Hematopoietic multipotent progenitor cell treated with erythropoietin and hydrocortisone succinate and interleukin-3 and kit ligand, for 6 days (in vitro differentiated cells): ENCODE data around the gene SPATA7.
A peak's percentile ranks its signal among the peaks of the same experiment; 100 is the strongest.

Experiments used
- DNase-seq: peaks from one replicate; pipeline ENCODE4 v3.0.0-alpha.2; 2015

Gene SPATA7

DNA sequence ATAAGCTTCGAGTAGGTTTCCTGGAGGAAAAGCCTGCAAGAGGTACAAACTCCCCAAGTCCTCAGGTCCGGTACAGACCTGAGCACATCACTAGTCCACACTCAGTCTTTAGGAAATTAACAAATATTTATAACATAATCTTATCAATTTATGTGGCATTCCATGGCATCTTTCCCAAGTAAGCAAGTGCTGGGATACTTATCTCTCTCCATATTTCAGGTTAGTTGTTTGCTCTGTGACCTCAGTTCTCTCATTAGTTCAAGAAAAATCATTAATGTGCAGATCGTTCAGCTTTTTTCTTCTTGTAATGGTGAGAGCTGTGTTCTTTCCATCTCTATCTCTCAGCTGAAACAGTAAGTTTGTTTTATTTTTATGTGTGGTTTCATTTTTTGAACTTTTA lies 34.7 kb downstream of the SPATA7 start:
- DNase-seq, result no peak

DNA sequence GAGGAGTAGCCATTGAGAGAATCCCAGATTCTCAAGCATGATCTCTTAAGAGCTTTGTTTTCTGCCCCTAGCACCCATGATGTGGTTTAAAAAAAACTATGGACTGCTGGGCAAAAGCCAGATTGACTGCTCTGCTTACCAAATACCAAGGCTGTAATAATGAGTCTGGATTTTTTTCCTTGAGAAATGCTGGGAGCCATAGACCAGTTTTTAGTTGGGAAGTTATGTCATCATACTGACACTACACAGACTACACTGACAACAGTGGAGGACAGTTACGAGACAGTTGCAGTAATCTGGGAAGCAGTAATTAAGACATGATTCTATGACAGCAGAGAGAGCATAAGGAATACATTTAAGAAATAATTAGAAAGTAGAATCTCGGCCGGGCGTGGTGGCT lies 35.8 kb downstream of the SPATA7 start:
- no peak for DNase-seq

DNA sequence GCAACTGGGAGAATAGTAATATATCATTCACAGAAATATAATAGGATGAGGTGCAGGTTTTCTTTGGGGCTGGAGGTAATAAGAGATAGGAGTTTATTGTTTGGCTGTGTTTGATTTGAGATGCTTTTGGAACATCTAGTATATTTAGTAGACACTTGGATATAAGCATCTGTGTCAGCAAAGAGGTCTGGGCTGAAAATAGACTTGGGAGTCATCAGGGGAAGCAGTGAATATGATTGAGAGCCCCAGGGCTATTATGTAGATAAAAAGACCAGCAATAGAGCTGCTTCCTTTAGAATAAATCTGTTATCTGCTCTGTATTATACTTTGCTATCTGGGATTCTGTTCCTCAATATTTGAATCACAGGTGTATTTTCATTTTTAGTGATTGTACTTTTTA lies 36.6 kb downstream of the SPATA7 start:
- DNase-seq, result no peak

DNA sequence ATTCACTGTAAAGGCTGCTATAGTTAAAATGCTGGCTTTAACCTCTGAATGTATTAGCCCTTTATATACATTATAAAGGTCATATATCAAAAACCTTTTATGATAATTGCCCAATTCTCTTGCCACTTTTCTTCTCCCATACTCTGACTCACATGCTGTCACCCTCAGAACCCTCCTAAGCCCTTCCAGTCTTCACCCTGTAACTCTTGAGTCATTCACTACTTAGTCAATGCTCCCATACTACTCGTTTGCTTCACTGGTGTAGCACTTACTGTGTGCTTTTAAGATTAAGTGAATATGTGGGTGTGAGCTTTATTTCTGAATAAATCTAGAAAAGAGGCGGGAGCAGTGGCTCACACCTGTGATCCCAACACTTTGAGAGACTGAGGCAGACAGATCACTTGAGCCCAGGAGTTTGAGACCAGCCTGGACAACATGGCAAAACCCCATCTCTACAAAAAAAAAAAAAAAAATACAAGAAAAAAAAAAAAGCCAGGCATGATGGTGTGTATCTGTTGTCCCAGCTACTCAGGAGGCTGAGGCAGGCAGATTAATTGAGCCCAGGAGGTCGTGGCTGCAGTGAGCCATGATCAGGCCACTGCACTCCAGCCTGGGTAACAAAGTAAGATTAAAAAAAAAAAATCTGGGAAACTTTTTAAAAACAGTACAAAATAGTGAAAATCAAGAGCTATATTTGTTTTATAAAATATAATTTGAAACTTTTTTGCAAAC lies 37.6 kb downstream of the SPATA7 start:
- DNase-seq, result no peak

DNA sequence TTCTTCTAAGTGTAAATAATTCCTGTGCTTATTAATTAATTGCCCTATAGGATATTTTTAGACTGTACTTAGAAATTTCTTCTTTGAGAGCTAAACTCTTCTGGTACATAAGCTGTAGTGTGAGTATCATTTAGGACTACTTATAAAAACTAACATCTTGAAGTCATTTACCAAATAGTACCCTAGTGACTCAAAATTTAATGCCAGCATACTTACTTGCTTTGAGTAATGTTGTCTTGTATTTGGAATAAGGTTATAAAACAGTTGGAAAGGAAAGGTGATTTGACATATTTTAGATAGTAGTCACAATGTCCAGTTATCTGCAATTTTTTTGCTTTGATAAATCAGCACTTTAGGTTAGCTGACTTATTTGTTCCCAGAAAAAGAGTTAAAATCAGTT lies 39.1 kb downstream of the SPATA7 start:
- DNase-seq, result no peak

DNA sequence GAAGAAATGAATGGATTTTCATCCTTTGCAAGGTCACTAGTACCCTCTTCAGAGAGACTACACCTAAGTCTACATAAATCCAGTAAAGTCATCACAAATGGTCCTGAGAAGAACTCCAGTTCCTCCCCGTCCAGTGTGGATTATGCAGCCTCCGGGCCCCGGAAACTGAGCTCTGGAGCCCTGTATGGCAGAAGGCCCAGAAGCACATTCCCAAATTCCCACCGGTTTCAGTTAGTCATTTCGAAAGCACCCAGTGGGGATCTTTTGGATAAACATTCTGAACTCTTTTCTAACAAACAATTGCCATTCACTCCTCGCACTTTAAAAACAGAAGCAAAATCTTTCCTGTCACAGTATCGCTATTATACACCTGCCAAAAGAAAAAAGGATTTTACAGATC lies 40.8 kb downstream of the SPATA7 start:
- DNase-seq, result no peak

DNA sequence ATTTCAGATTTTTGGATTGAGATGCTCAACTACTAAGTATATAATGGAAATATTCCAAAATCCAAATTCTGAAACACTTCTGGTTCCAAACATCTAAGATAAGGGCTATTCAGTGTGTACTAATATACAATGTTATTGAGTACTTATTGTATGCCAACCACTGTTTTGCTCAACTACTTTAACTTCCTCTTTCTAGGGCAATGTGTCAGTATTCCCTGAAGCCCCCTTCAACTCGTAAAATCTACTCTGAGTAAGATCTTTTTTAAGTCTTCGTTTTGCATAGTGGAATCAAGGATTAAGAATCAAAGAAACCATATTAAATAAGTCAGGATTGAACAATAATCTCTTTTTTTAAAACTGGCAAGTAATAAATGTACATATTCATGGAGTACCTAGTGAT lies 45.5 kb downstream of the SPATA7 start:
- peak; percentile 4 for DNase-seq

DNA sequence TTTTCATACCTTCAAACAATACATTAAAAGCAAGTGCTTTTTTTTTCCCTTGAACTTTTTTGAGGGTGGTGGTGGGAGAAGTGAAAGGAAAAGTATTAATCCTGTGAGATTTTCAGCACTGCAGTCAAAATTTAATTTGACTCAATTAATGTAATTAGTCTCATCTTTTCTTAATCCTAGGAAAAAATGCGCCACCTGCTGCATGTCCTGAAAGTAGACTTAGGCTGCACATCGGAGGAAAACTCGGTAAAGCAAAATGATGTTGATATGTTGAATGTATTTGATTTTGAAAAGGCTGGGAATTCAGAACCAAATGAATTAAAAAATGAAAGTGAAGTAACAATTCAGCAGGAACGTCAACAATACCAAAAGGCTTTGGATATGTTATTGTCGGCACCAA lies 52.2 kb downstream of the SPATA7 start:
- DNase-seq, result peak; percentile 19

DNA sequence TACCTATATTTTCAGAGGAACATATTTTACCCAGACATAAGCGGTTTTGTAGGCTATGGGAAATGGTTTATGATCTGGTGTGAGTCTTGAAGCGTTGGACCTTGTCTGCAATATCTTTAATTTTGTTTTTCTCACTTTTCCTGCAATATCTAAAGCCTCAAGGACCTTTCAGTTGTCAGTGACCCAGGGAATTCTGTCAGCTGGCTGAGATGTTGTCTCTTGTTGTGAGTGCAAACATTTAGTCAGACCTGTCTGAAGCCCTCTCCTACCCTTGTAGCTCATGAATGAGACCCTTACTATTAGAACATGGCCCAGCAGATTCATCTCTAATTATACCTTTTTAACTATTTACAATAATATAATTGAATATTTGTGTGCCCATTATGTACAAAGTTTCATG lies 53.6 kb downstream of the SPATA7 start:
- no peak for DNase-seq

DNA sequence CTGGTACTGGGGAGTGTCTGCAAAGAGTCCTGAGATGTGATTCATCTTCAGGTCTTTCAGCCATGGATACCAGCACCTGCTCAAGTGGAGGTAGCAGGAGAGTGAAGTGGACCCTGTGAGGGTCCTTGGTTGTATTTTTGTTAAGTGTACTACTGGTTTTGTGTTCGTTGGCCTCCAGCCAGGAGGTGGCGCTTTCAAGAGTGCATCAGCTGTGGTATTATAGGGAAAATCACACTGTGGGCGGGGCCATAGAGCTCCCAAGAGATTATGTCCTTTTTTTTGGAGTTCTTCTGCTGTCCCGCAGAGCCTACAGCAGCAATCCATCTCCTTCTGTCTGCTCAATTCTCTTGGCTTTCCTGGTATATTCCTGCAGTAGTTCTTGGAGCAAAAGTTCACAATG lies 66.8 kb downstream of the SPATA7 start:
- DNase-seq, result no peak

DNA sequence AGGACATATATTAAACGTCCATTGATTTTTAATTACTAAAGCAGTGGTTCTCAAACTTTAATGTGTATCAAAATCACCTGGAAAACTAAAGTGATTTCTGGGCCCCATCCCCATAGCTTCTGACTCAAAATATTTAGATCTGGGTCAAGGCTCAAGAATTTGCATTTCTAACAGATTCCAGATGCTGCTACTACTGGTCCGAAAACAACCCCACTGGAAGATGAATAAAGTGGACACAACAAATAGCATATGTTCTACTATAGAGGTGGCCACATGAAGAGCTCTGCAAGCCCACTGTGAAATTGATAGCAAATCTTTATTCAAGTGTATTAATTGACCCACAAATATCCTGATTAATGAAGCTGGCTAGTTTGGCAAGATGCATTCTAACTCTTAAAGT lies 69.4 kb downstream of the SPATA7 start:
- no peak for DNase-seq

DNA sequence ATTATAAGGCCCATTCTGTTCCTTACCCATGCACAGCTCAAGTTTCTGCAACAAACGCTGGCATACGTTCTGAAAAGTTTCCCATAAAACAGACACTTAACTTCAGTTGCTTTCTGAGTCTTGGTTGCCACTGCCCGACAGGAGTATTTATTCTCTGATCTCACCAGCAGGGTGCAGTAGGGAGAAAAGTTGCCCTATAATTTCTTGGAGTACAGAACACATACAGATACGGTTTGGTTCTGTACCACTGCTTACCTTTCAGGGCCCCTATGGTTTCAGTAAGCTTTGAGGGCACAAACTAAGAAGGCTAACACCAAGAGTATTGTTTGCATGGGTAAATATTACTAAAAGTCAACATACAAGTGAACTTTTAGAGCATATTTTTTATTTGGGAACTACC lies 77.9 kb downstream of the SPATA7 start:
- DNase-seq, result peak; percentile 53

DNA sequence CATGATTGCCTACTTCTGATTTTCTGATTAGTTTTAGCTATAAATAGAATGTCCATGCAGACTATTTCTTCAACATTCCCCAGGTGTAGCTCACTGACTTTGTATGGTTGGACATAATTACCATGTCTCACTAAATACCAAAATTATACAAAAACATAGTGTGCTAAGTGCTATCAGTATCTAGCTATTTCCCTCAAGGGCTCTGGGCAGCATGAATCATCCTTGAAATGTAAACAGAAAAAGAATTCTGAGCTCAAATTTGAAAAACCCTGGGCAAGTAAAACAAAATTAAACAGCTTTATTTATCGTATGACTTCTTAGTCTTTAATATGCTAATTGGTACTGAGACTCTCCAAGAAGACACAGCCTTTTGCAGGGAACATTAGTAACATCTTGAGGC lies 82.9 kb downstream of the SPATA7 start:
- no peak for DNase-seq

DNA sequence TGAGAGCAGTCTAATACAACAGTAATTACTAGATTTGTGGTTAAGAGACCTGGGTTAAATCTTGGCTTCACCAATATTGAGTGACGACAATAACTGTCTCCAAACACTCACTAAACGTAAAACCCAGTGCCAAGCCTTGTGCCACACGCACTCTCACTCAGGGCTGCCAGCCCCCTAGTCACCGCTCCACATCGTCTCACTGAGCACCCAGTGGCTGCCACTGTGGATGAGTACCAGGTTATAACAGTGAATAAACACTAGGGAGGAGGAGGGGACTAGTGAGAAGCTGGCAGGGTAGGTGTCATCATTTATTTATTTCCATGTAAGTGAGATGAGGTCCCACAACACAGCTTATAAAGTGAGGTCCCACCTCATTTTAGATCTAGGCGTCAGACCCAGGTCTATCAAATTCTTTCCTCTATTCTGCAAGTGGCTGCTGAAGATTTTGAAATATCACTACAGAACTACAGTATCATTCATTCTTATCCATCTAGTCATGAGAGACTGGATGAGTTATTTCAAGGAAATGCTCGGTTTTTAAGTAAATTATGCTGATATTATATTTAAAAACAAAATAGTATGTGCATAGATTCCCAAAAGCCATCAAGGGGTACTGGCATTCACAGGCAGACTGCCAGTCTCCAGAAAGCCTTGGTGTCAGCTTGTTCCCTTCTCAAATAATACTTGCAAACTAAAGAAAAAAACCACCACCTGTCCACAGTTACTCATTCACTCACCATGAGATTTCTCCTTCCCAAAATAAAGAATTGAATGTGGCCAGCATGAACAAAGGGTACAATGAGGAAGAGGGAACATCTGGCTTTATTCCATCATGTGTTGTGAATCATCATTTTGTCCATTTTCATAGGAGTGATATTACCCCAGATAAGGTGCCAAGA lies 85.3 kb downstream of the SPATA7 start:
- DNase-seq, result no peak

DNA sequence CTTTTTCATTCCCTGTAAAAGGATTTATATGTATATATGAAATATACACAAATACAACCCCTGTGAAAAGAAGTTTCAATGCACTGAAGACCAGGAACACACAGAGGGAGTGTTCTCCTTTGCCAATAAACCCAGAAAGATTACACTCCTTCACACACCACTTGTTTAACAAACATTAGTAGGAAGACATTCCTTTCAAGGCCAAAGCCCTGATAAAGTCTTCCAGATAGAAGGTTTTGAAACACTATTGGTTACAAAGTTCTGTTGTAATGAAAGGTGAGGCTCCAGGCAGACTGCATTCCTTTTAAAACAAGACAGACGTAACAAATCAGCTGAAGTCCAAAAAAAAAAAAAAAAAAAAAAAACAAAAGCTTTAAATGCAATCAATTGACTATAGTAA lies 88.3 kb downstream of the SPATA7 start:
- DNase-seq, result no peak

DNA sequence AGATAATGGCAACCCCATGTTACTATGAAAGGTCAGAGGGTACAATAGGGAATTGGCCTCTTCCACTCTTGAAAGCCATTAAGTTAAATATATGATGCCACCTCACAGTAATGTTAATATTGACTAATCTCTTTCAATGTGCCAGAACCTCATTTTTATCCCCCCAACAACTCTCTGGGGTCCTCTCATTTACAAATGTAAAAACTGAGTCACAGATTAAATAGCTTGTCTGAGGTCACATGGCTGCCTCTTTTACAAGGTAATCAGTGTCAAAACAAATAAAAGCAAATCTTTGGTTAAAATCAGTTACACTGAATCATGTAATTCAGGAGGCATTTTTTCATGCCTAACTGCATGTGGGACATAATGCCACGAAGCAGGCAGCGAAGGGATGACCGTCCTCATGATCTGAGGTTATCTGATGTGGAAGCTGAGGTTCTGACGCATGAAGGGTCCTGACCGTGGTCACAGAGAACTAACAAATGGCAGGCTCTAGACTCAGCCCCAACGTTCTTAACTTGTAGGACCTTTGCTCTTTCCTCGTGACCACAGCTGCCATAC lies 90.8 kb downstream of the SPATA7 start:
- DNase-seq, result no peak

DNA sequence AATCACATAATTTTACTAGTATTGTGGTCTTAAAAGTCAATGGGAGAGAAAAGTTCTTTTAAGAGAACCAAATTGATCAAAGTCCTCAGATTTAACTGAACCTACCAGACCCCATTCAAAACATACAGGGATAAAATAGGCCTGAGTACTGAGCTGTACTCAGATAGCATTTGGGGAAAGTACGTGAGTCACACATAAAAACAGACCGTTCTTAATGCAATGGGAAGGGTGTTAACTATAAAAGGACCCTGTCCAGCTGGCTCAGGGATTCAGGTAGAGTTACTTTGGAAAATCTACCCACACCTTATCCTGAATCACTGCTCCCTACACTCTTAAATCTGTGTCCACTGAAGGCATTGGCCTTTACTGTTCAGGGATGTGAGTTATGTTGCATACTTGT lies 91.4 kb downstream of the SPATA7 start:
- no peak for DNase-seq

DNA sequence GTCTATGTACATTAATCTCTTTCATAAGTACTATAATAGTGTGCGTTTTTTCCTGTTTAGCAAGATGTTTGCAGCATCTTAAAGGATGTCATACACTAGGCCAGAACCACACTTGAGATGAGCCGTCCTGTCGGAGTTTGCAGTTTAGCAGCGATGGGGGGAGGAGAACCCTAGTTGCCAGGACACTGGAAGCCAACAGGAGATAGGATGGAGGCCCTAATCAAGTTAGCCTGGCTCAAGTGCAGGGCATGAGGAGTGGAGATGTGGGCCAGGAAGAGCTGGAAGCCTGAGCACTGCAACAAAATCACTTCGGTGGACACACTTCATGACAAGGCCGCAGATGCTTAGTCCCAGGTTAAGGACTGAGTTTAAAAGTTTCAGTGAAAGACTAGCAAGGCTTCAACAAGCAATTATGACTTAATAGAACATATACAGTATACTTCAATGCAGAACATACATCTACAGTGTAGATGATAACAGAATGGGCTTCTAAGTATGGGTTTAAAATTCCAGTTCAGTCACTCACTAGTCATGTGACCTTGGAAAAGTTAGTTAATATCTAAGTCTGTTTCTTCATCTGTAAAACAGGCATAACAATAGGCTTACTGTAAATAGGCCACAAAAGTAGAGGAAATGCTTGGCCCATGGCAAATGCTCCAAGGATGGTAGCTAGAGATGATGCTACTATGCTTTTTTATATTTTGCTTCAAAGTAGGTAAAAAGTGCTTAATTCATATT lies 92.2 kb downstream of the SPATA7 start:
- no peak for DNase-seq

DNA sequence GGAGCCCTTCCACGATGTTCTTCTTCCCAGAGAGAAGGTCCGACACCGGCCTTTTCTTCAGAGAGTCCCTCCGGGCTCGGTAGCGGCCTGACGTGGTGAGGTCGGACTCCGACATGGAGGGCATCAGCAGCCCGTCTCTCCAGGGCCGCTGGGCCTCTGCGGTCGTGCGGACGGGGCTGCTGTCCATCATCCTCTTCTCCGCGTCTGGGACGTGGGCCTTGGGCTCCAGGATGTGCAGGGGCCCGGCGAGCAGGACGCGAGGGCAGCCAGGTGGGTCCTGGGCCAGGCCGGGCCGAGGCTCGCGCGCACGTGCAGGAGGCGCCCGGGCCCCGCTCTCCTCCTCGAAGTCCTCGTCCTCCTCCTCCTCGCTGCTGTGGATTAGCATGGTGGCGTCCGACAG lies 93.5 kb downstream of the SPATA7 start:
- no peak for DNase-seq

DNA sequence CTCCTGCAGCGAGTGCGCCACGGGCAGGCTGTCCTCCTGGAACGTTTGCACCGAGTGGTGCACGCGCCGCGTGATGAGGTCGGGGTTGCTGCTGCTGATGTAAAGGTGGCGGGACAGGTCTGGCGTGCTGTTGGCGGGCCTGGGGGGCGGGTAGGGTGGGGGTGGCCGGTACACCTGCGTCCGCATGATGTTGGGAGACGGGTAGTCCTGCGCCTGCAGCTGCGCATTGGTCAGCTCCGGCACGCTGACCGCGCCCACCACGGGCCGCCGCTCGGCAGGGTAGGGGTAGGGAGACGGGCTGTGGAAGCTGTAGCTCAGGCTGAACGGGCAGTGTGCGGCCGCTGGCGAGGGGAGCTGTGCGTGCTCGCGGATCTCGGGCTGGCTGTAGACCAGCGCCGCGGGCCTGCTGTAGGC lies 94.1 kb downstream of the SPATA7 start:
- DNase-seq, result no peak

DNA sequence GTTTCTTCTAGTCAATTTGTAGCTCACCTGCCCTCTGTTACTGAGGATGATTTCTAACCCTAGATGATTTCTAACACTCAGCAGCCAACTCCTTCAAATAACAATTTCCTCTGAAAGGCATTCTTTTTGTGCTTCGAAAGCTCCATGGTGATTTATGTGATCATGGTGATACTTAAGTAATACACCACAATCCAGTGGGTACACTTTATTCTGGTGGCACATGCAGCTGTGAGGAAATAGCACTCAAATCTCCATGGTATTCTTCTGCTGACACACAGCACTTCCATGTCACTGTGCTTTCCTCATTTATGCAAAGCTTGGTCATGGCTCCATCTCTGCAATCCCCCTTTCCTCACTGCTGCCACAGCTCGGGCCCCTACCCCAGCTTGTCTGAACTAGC lies 95.6 kb downstream of the SPATA7 start:
- DNase-seq, result no peak

DNA sequence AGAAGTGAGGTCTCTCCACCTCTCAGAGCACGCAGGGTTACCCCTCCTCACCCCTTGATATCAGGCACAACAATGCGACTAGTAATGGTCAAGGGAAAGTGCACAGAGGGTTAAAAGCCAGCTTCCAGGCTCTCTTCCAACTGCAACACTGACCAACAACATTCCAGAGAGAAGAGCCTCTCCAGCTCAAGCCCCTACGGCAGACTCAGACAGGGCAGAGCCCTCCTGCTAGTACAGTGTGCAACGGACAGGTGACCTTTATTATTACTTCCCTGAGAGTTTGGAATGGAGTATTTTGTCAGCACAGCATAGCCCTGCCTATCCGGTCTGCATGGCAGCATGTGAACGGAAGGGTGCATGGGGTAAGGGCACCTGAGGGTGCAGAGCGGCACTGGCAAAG lies 96.3 kb downstream of the SPATA7 start:
- DNase-seq, result no peak

DNA sequence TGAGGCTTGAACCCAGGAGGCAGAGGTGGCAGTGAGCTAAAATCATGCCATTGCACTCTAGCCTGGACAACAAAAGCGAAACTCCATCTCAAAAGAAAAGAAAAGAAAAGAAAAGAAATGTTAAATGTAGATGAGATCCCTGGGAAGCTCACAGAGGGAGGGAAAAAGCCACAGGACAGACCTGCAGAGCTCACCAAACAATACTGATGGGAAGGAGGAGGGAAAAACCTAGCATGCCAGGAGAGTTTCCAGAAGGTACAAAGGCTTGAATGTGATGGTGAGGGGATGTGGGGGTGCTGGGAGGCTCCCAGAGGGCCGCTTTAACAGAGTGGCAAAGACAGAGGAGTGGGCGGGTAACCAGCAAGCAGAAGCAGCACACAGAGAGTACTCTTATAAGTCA lies 97.1 kb downstream of the SPATA7 start:
- DNase-seq, result no peak
